ENCODE results near the gene DNAL4.

- TF ChIP-seq SIN3A (IDR thresholded peaks at IDR 0.05; ENCODE audit: borderline replicate concordance, insufficient read depth, low read length), result no peak
- no peak for TF ChIP-seq REST (IDR thresholded peaks at IDR 0.05; ENCODE audit: insufficient read depth in 1 of 2, low read depth in 2 of 2, low read length in 2 of 2)
- TF ChIP-seq POLR2AphosphoS5 (IDR thresholded peaks at IDR 0.05; ENCODE audit: low read depth, low read length), result no peak
Observed at GRCh38 chr22:38737302-38738060, 56.5 kb downstream of the DNAL4 start.

All from PFSK-1 (cell line).